GM23338 (cell line): ENCODE measurements around the gene RNF13. TPM values are rescaled to one million over a fixed set of nuclear protein-coding genes. Genes with fewer than 3 reads are reported as not detected.

Experiments used
- ATAC-seq: fragments of 200-7000 bp; cut with Tn5 transposase; 3 replicates; pipeline ENCODE4 v1.9.1; 2020
- DNase-seq: peaks from one replicate; pipeline ENCODE4 v3.0.0-alpha.2; 2015; ENCODE audit warnings: low spot score
- H2AFZ ChIP-seq: fragments of 200-600 bp; sonication (generic); 2 replicates; pipeline ENCODE4 v1.8.0; 2016; ENCODE audit warnings: antibody characterized with exemption, mild to moderate bottlenecking, moderate library complexity
- H3F3A ChIP-seq: fragments of 200-600 bp; sonication (generic); replicated peaks from 2 replicates; pipeline ENCODE4 v1.8.0; 2017; ENCODE audit warnings: antibody characterized with exemption, mixed run types, low read depth
- H3K27ac ChIP-seq: fragments of 200-600 bp; sonication (generic); 2 replicates; pipeline ENCODE4 v1.6.1; 2016; ENCODE audit warnings: low read depth
- H3K27me3 ChIP-seq: fragments of 200-600 bp; sonication (generic); 2 replicates; pipeline ENCODE4 v1.8.0; 2016; ENCODE audit warnings: mild to moderate bottlenecking, mixed run types, moderate library complexity; ENCODE audit not compliant: insufficient read depth
- H3K36me3 ChIP-seq: fragments of 200-600 bp; sonication (generic); 2 replicates; pipeline ENCODE4 v1.8.0; 2016; ENCODE audit warnings: mild to moderate bottlenecking; ENCODE audit not compliant: insufficient read depth
- H3K4me1 ChIP-seq: fragments of 200-600 bp; sonication (generic); 2 replicates; pipeline ENCODE4 v1.8.0; 2016; ENCODE audit warnings: mild to moderate bottlenecking, moderate library complexity; ENCODE audit not compliant: insufficient read depth
- H3K4me2 ChIP-seq: fragments of 200-600 bp; sonication (generic); 2 replicates; pipeline ENCODE4 v1.7.1; 2017; ENCODE audit warnings: mixed run types
- H3K4me3 ChIP-seq: fragments of 200-600 bp; sonication (generic); 2 replicates; pipeline ENCODE4 v1.6.1; 2016; ENCODE audit warnings: mixed run types
- H3K79me2 ChIP-seq: fragments of 200-600 bp; sonication (generic); replicated peaks from 2 replicates; pipeline ENCODE4 v1.8.0; 2017; ENCODE audit warnings: mild to moderate bottlenecking; ENCODE audit not compliant: insufficient read depth
- H3K9me2 ChIP-seq: fragments of 200-600 bp; sonication (generic); 2 replicates; pipeline ENCODE4 v1.8.0; 2017; ENCODE audit not compliant: insufficient read depth
- H4K20me1 ChIP-seq: fragments of 200-600 bp; sonication (generic); replicated peaks from 2 replicates; pipeline ENCODE4 v1.8.0; 2017; ENCODE audit warnings: mild to moderate bottlenecking; ENCODE audit not compliant: insufficient read depth
- H3K27ac Mint-ChIP-seq: 2 replicates; pipeline ENCODE4 v1.8.0; 2020; ENCODE audit warnings: inconsistent platforms, mild to moderate bottlenecking, moderate library complexity, mixed read lengths
- H3K27me3 Mint-ChIP-seq: 3 replicates; pipeline ENCODE4 v1.8.0; 2022; ENCODE audit warnings: low read depth, mild to moderate bottlenecking, moderate library complexity, mixed read lengths, inconsistent platforms; ENCODE audit not compliant: insufficient read depth, poor library complexity
- H3K36me3 Mint-ChIP-seq: 3 replicates; pipeline ENCODE4 v1.8.0; 2021; ENCODE audit warnings: low read depth, mild to moderate bottlenecking, inconsistent platforms, moderate library complexity, mixed read lengths
- H3K4me1 Mint-ChIP-seq: 3 replicates; pipeline ENCODE4 v1.8.0; 2020; ENCODE audit warnings: mild to moderate bottlenecking, inconsistent platforms, mixed read lengths
- H3K4me3 Mint-ChIP-seq: 3 replicates; pipeline ENCODE4 v1.8.0; 2021; ENCODE audit warnings: moderate library complexity, mild to moderate bottlenecking, inconsistent platforms, mixed read lengths
- H3K9me3 Mint-ChIP-seq: 3 replicates; pipeline ENCODE4 v1.8.0; 2020; ENCODE audit warnings: moderate library complexity, mild to moderate bottlenecking, inconsistent platforms, mixed read lengths
- CREB1 ChIP-seq: fragments of 250-450 bp; sonication (Bioruptor Pico); IDR thresholded peaks from 2 replicates; pipeline ENCODE4 v1.5.0; 2020; ENCODE audit warnings: low read depth, mild to moderate bottlenecking, moderate library complexity
- CTCF ChIP-seq, 2 experiments: fragments of 200-600 bp in 1 of 2; sonication (generic) in 1 of 2; conservative IDR thresholded peaks; 2 replicates each; pipeline versions ENCODE4 v1.5.1 to v1.6.1; 2016 to 2017; ENCODE audit warnings: antibody characterized with exemption in 2 of 2, low read depth in 2 of 2, mild to moderate bottlenecking in 2 of 2, moderate library complexity in 1 of 2
- ETS1 ChIP-seq: IDR thresholded peaks from 2 replicates; pipeline ENCODE4 v1.6.1; 2016; ENCODE audit warnings: antibody characterized with exemption
- EZH2 ChIP-seq: fragments of 200-600 bp; sonication (generic); IDR thresholded peaks from one replicate; pipeline ENCODE4 v1.8.0; 2017; ENCODE audit warnings: antibody characterized with exemption, mild to moderate bottlenecking, low read depth; ENCODE audit not compliant: unreplicated experiment
- EZH2phosphoT487 ChIP-seq: fragments of 200-600 bp; sonication (generic); IDR thresholded peaks from one replicate; pipeline ENCODE4 v1.8.1; 2018; ENCODE audit warnings: antibody characterized with exemption; ENCODE audit not compliant: unreplicated experiment
- JUNB ChIP-seq: IDR thresholded peaks from one replicate; pipeline ENCODE4 v1.6.1; 2016; ENCODE audit warnings: antibody characterized with exemption; ENCODE audit not compliant: unreplicated experiment
- NANOG ChIP-seq: IDR thresholded peaks from 2 replicates; pipeline ENCODE4 v1.6.1; 2016; ENCODE audit warnings: antibody characterized with exemption, borderline replicate concordance
- POLR2AphosphoS5 ChIP-seq: IDR thresholded peaks from 2 replicates; pipeline ENCODE4 v1.6.1; 2016; ENCODE audit warnings: antibody characterized with exemption, low read depth
- REST ChIP-seq: IDR thresholded peaks from one replicate; pipeline ENCODE4 v1.6.1; 2018; ENCODE audit warnings: antibody characterized with exemption; ENCODE audit not compliant: unreplicated experiment
- STAT1 ChIP-seq: IDR thresholded peaks from one replicate; pipeline ENCODE4 v1.6.1; 2016; ENCODE audit warnings: antibody characterized with exemption; ENCODE audit not compliant: unreplicated experiment
- ZNF114 ChIP-seq: fragments of 250-450 bp; sonication (Bioruptor Pico); IDR thresholded peaks from 2 replicates; pipeline ENCODE4 v1.5.0; 2020; ENCODE audit warnings: mild to moderate bottlenecking, moderate library complexity
- ZNF331 ChIP-seq: fragments of 250-450 bp; sonication (Bioruptor Pico); IDR thresholded peaks from 2 replicates; pipeline ENCODE4 v1.5.0; 2020; ENCODE audit warnings: low read depth, mild to moderate bottlenecking, moderate library complexity
- ZNF462 ChIP-seq: fragments of 250-450 bp; sonication (Bioruptor Pico); IDR thresholded peaks from 2 replicates; pipeline ENCODE4 v1.5.0; 2020; ENCODE audit warnings: mild to moderate bottlenecking, moderate library complexity
- polyA plus RNA-seq: library from polyadenylated mRNA; unstranded; fragments of >200 nt; fragmentation: Nextera tagmentation; extraction: Ambion mirVana; gene quantifications from 2 replicates; pipeline ENCODE4 v1.2.1, GENCODE V29; 2016
- total RNA-seq: library from RNA; depleted of rRNA; stranded (reverse); fragments of >200 nt; shearing (Covaris generic); gene quantifications from 2 replicates; pipeline ENCODE4 v1.2.3, GENCODE V29; 2014

The RNF13 gene
- total and polyA plus RNA-seq, 2 experiments from 2014 or later, result 46.3 to 101 TPM

GRCh38 chr3:149768704-149769103 is 44.3 kb upstream of the RNF13 start:
- H3K27me3 ChIP-seq, result no peaks in the 10 kb centered on the region
- TF ChIP-seq EZH2 (no peak), NANOG (no peak), REST (no peak), JUNB (no peak), ETS1 (no peak), ZNF114 (CRISPR knock-in tag) (no peak), STAT1 (no peak), EZH2phosphoT487 (no peak), ZNF462 (no peak), ZNF331 (CRISPR knock-in tag) (no peak), POLR2AphosphoS5 (no peak), CTCF (conservative IDR thresholded peaks at IDR 0.05; ENCODE audit: low read depth in 2 of 2) (no peak), CREB1 (CRISPR knock-in tag) (no peak)

More at GRCh38 chr3:149768704-149769103, 44.3 kb upstream of the RNF13 start:
- Mint-ChIP-seq H3K4me1 (peaks cover 8% of the 10 kb centered on the region), H3K36me3 (no peaks in the 10 kb centered on the region), H3K27me3 (no peaks in the 10 kb centered on the region), H3K9me3 (no peaks in the 10 kb centered on the region), H3K4me3 (no peak overlapping the region), H3K27ac (no peak overlapping the region)
- Histone ChIP-seq H3K4me2 (no peak overlapping the region), H3K4me3 (no peak overlapping the region), H3K9me2 (no peaks in the 10 kb centered on the region), H2AFZ (no peak overlapping the region), H3F3A (no peaks in the 10 kb centered on the region), H4K20me1 (no peaks in the 10 kb centered on the region), H3K79me2 (no peaks in the 10 kb centered on the region), H3K36me3 (no peaks in the 10 kb centered on the region), H3K4me1 (no peaks in the 10 kb centered on the region), H3K27ac (no peak overlapping the region)
- DNase-seq, result no peak
- ATAC-seq, result no peak
